Measurements from ENCODE around the gene FAM120A.

GRCh38 chr9:93578844-93579243, 127.4 kb downstream of the FAM120A start:
- TF ChIP-seq CTCF (IDR thresholded peaks at IDR 0.05) = no peak
- TF ChIP-seq POLR2AphosphoS5 (IDR thresholded peaks at IDR 0.05) = no peak
- no peak for TF ChIP-seq POLR2A (IDR thresholded peaks at IDR 0.05)

Data from upper lobe of left lung (tissue), 4 donors.